HepG2 (cell line): ENCODE data around the gene NRSN2. TPM values are rescaled to one million over a fixed set of nuclear protein-coding genes. Genes with fewer than 3 reads are reported as not detected.

Source experiments
- FOXO1 ChIP-seq: sonication (generic); formaldehyde crosslinking; IDR thresholded peaks from 2 replicates; pipeline ENCODE4 v1.4.0; 2020; ENCODE audit warnings: missing genetic modification reagents
- GABPA ChIP-seq, 2 experiments: IDR thresholded peaks; 2 replicates each; pipeline ENCODE4 v1.6.1; 2011 to 2016; ENCODE audit warnings: low read depth in 2 of 2, low read length in 1 of 2, missing biosample characterization in 1 of 2, missing genetic modification characterization in 1 of 2
- HOXA5 ChIP-seq: sonication (generic); formaldehyde crosslinking; IDR thresholded peaks from 2 replicates; pipeline ENCODE4 v1.4.0; 2020; ENCODE audit warnings: missing genetic modification reagents
- PHF8 ChIP-seq: sonication (generic); formaldehyde crosslinking; IDR thresholded peaks from 2 replicates; pipeline ENCODE4 v1.5.0; 2020; ENCODE audit warnings: missing genetic modification reagents
- RELA ChIP-seq: sonication (generic); formaldehyde crosslinking; IDR thresholded peaks from 2 replicates; pipeline ENCODE4 v1.4.0; 2020; ENCODE audit warnings: missing genetic modification reagents
- RFXANK ChIP-seq: IDR thresholded peaks from 2 replicates; pipeline ENCODE4 v1.6.1; 2016
- SNRNP70 ChIP-seq: fragments of 200-400 bp; formaldehyde crosslinking; IDR thresholded peaks from 2 replicates; pipeline ENCODE4 v1.6.1; 2017; ENCODE audit warnings: mild to moderate bottlenecking, low read depth, low read length, moderate library complexity
- TCF7L2 ChIP-seq: IDR thresholded peaks from 2 replicates; pipeline ENCODE4 v1.6.1; 2011; ENCODE audit warnings: mild to moderate bottlenecking, low read depth, low read length, moderate library complexity
- ZNF253 ChIP-seq: sonication (generic); formaldehyde crosslinking; IDR thresholded peaks from 2 replicates; pipeline ENCODE4 v1.8.0; 2022; ENCODE audit warnings: mild to moderate bottlenecking, missing genetic modification reagents, borderline replicate concordance
- ZNF260 ChIP-seq: sonication (generic); formaldehyde crosslinking; IDR thresholded peaks from 2 replicates; pipeline ENCODE4 v1.4.0; 2020; ENCODE audit warnings: missing genetic modification reagents, low read depth, mild to moderate bottlenecking, borderline replicate concordance
- ZNF337 ChIP-seq: sonication (generic); formaldehyde crosslinking; IDR thresholded peaks from 2 replicates; pipeline ENCODE4 v1.5.1; 2020; ENCODE audit warnings: missing genetic modification reagents, low read depth, mild to moderate bottlenecking, borderline replicate concordance
- ZNF616 ChIP-seq: sonication (generic); formaldehyde crosslinking; IDR thresholded peaks from 2 replicates; pipeline ENCODE4 v1.5.0; 2020; ENCODE audit warnings: low read depth, mild to moderate bottlenecking, missing genetic modification reagents
- polyA plus RNA-seq, 8 experiments: library from polyadenylated mRNA; depleted of rRNA in 3 of 8; stranded (reverse) in 7 of 8; unstranded in 1 of 8; fragments of >200 nt; fragmentation: Illumina TruSeq in 4 of 8; extraction: Trizol in 4 of 8; gene quantifications; 2 replicates each; pipeline versions ENCODE4 v1.2.1 to v1.2.3, GENCODE V29; 2011 to 2016; ENCODE audit warnings: low read depth in 4 of 8, missing spikeins in 1 of 8, mixed read lengths in 1 of 8; ENCODE audit not compliant: insufficient read depth in 1 of 8
- total RNA-seq, 5 experiments: library from RNA; depleted of rRNA; stranded (reverse); fragments of >200 nt; fragmentation: Illumina TruSeq; extraction: Trizol; gene quantifications; 2 replicates each; pipeline ENCODE4 v1.2.3, GENCODE V29; 2016; ENCODE audit warnings: low read depth in 1 of 5
- TF ChIP-seq, protein P1 (sequence below): sonication (generic); formaldehyde crosslinking; IDR thresholded peaks from 2 replicates; pipeline ENCODE4 v1.5.0; 2020; ENCODE audit warnings: missing genetic modification reagents
- TF ChIP-seq, protein P2 (sequence below): sonication (generic); formaldehyde crosslinking; IDR thresholded peaks from 2 replicates; pipeline ENCODE4 v1.5.0; 2020; ENCODE audit warnings: mild to moderate bottlenecking, missing genetic modification reagents, borderline replicate concordance
- TF ChIP-seq, protein P3 (sequence below): sonication (generic); formaldehyde crosslinking; IDR thresholded peaks from 2 replicates; pipeline ENCODE4 v1.8.1; 2023; ENCODE audit warnings: missing genetic modification reagents, mild to moderate bottlenecking, borderline replicate concordance
- TF ChIP-seq, protein P4 (sequence below): sonication (generic); formaldehyde crosslinking; IDR thresholded peaks from 2 replicates; pipeline ENCODE4 v1.4.0; 2020; ENCODE audit warnings: missing genetic modification reagents, mild to moderate bottlenecking, borderline replicate concordance
- TF ChIP-seq, protein P5 (sequence below): IDR thresholded peaks from 2 replicates; pipeline ENCODE4 v1.6.1; 2012; ENCODE audit warnings: low read depth, low read length, improper control_type of control experiment
- TF ChIP-seq, protein P6 (sequence below): sonication (generic); formaldehyde crosslinking; IDR thresholded peaks from 2 replicates; pipeline ENCODE4 v1.9.0; 2021; ENCODE audit warnings: missing genetic modification reagents, borderline replicate concordance

The NRSN2 gene
- total and polyA plus RNA-seq, 2 of the 13 experiments (the other 11 are each of a cell fraction or from before 2014, with no cell fraction given), result 32.3 to 49.4 TPM

DNA sequence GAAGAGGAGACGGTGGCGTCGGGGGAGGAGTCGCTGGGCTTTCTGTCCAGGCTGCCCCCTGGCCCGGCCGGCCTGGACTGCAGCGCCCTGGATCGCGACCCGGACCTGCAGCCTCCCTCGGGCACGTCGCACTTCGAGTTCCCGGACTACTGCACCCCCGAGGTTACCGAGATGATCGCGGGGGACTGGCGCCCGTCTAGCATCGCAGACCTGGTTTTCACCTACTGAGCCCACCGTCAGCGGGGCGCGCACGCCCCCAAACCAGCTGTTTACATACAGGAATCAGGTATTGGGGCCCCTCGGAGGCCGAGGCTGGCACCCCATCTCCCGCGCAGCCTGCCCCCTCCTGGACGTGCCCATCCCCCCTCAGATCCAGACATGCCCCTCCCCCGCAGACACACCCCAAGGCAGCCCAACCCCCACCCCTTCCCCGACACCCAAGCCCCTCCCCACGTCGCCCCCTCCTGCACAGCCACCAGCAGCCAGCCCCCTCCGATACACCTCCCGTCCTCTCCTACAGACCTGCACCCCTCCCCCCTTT, 20.2 kb upstream of the NRSN2 start (continued):
- TF ChIP-seq, protein P1, sequence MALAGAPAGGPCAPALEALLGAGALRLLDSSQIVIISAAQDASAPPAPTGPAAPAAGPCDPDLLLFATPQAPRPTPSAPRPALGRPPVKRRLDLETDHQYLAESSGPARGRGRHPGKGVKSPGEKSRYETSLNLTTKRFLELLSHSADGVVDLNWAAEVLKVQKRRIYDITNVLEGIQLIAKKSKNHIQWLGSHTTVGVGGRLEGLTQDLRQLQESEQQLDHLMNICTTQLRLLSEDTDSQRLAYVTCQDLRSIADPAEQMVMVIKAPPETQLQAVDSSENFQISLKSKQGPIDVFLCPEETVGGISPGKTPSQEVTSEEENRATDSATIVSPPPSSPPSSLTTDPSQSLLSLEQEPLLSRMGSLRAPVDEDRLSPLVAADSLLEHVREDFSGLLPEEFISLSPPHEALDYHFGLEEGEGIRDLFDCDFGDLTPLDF (CRISPR knock-in tag), result no peak
- TF ChIP-seq ZNF253 (CRISPR knock-in tag) (no peak), ZNF616 (CRISPR knock-in tag) (no peak; the same call in 1 of the 2 replicates), TCF7L2 (no peak), FOXO1 (CRISPR knock-in tag) (peak; percentile 15; the same call in 1 of the 2 replicates), HOXA5 (0 out of 2 replicates have a peak, but pooled peaks have one; percentile 18), ZNF260 (no peak), RFXANK (0 out of 2 replicates have a peak, but pooled peaks have one; percentile 15), GABPA (IDR thresholded peaks at IDR 0.05; ENCODE audit: low read depth, low read length) (no peak), GABPA (CRISPR knock-in tag; IDR thresholded peaks at IDR 0.05; ENCODE audit: low read depth) (no peak), SNRNP70 (no peak), PHF8 (CRISPR knock-in tag) (peak; percentile 50), RELA (CRISPR knock-in tag) (0 out of 2 replicates have a peak, but pooled peaks have one; percentile 15), ZNF337 (CRISPR knock-in tag) (no peak)
- TF ChIP-seq, protein P2, sequence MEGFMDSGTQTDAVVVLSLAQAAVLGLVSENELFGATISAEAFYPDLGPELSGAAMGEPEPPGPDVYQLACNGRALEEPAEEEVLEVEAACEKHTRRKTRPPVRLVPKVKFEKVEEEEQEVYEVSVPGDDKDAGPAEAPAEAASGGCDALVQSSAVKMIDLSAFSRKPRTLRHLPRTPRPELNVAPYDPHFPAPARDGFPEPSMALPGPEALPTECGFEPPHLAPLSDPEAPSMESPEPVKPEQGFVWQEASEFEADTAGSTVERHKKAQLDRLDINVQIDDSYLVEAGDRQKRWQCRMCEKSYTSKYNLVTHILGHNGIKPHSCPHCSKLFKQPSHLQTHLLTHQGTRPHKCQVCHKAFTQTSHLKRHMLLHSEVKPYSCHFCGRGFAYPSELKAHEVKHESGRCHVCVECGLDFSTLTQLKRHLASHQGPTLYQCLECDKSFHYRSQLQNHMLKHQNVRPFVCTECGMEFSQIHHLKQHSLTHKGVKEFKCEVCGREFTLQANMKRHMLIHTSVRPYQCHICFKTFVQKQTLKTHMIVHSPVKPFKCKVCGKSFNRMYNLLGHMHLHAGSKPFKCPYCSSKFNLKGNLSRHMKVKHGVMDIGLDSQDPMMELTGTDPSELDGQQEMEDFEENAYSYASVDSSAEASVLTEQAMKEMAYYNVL (CRISPR knock-in tag), result no peak
- TF ChIP-seq, protein P3, sequence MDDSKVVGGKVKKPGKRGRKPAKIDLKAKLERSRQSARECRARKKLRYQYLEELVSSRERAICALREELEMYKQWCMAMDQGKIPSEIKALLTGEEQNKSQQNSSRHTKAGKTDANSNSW (CRISPR knock-in tag), result no peak
- TF ChIP-seq, protein P4, sequence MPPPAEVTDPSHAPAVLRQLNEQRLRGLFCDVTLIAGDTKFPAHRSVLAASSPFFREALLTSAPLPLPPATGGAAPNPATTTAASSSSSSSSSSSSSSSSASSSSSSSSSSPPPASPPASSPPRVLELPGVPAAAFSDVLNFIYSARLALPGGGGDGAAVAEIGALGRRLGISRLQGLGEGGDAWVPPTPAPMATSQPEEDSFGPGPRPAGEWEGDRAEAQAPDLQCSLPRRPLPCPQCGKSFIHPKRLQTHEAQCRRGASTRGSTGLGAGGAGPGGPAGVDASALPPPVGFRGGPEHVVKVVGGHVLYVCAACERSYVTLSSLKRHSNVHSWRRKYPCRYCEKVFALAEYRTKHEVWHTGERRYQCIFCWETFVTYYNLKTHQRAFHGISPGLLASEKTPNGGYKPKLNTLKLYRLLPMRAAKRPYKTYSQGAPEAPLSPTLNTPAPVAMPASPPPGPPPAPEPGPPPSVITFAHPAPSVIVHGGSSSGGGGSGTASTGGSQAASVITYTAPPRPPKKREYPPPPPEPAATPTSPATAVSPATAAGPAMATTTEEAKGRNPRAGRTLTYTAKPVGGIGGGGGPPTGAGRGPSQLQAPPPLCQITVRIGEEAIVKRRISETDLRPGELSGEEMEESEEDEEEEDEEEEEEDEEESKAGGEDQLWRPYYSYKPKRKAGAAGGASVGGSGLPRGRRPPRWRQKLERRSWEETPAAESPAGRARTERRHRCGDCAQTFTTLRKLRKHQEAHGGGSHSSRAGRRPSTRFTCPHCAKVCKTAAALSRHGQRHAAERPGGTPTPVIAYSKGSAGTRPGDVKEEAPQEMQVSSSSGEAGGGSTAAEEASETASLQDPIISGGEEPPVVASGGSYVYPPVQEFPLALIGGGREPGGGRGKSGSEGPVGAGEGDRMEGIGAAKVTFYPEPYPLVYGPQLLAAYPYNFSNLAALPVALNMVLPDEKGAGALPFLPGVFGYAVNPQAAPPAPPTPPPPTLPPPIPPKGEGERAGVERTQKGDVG (CRISPR knock-in tag), result no peak
- TF ChIP-seq, protein P5, sequence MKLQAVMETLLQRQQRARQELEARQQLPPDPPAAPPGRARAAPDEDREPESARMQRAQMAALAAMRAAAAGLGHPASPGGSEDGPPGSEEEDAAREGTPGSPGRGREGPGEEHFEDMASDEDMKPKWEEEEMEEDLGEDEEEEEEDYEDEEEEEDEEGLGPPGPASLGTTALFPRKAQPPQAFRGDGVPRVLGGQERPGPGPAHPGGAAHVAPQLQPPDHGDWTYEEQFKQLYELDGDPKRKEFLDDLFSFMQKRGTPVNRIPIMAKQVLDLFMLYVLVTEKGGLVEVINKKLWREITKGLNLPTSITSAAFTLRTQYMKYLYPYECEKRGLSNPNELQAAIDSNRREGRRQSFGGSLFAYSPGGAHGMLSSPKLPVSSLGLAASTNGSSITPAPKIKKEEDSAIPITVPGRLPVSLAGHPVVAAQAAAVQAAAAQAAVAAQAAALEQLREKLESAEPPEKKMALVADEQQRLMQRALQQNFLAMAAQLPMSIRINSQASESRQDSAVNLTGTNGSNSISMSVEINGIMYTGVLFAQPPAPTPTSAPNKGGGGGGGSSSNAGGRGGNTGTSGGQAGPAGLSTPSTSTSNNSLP, result no peak
- TF ChIP-seq, protein P6, sequence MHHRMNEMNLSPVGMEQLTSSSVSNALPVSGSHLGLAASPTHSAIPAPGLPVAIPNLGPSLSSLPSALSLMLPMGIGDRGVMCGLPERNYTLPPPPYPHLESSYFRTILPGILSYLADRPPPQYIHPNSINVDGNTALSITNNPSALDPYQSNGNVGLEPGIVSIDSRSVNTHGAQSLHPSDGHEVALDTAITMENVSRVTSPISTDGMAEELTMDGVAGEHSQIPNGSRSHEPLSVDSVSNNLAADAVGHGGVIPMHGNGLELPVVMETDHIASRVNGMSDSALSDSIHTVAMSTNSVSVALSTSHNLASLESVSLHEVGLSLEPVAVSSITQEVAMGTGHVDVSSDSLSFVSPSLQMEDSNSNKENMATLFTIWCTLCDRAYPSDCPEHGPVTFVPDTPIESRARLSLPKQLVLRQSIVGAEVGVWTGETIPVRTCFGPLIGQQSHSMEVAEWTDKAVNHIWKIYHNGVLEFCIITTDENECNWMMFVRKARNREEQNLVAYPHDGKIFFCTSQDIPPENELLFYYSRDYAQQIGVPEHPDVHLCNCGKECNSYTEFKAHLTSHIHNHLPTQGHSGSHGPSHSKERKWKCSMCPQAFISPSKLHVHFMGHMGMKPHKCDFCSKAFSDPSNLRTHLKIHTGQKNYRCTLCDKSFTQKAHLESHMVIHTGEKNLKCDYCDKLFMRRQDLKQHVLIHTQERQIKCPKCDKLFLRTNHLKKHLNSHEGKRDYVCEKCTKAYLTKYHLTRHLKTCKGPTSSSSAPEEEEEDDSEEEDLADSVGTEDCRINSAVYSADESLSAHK (CRISPR knock-in tag), result no peak
